ENCODE measurements around the gene NCK1.

- TF ChIP-seq, protein P1, sequence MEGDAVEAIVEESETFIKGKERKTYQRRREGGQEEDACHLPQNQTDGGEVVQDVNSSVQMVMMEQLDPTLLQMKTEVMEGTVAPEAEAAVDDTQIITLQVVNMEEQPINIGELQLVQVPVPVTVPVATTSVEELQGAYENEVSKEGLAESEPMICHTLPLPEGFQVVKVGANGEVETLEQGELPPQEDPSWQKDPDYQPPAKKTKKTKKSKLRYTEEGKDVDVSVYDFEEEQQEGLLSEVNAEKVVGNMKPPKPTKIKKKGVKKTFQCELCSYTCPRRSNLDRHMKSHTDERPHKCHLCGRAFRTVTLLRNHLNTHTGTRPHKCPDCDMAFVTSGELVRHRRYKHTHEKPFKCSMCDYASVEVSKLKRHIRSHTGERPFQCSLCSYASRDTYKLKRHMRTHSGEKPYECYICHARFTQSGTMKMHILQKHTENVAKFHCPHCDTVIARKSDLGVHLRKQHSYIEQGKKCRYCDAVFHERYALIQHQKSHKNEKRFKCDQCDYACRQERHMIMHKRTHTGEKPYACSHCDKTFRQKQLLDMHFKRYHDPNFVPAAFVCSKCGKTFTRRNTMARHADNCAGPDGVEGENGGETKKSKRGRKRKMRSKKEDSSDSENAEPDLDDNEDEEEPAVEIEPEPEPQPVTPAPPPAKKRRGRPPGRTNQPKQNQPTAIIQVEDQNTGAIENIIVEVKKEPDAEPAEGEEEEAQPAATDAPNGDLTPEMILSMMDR (IDR thresholded peaks at IDR 0.05; ENCODE audit: insufficient read depth, low read depth, low read length) = no peak
- TF ChIP-seq EZH2 (IDR thresholded peaks at IDR 0.05; ENCODE audit: insufficient read depth, low read length) = no peak
Observed at GRCh38 chr3:136942803-136943202, 80.8 kb downstream of the NCK1 start.
